HCT116 (cell line): ENCODE data around the gene STK35. TPM values are rescaled to one million over a fixed set of nuclear protein-coding genes. Genes with fewer than 3 reads are reported as not detected.

Source experiments
- ATAC-seq: fragments of 200-7000 bp; cut with Tn5 transposase; 2 replicates; pipeline ENCODE4 v1.9.1; 2020; ENCODE audit warnings: mild to moderate bottlenecking, moderate library complexity
- BruUV-seq: library from RNA; stranded (reverse); fragments of 400-500 nt; replicated peaks from 2 replicates; lab custom pipeline; 2021; lab: Mats Ljungman, UMichigan
- CTCF ChIA-PET: fragments of 300-600 bp; sonication (Branson Sonifier 250); formaldehyde crosslinking; loops from one replicate; lab custom pipeline; 2021; ENCODE audit warnings: antibody characterized with exemption; lab: Charles Lee
- POLR2A ChIA-PET: fragments of 300-600, 350-600 bp; sonication (Branson Sonifier 250); formaldehyde crosslinking; loops from one replicate; lab custom pipeline; 2021; ENCODE audit warnings: antibody characterized with exemption; lab: Charles Lee
- RAD21 ChIA-PET, 2 experiments: fragments of 300-600 bp; sonication (Branson Sonifier 250); formaldehyde crosslinking; loops; one replicate each; lab custom pipeline; 2023; ENCODE audit warnings: low total read pairs in 2 of 2; ENCODE audit not compliant: uncharacterized antibody in 2 of 2, unreplicated experiment in 2 of 2, low non-redundant PET in 1 of 2; lab: Charles Lee
- DNase-seq: peaks from one replicate; pipeline ENCODE4 v3.0.0-alpha.2; 2010; ENCODE audit warnings: low read depth, low spot score
- H2AFZ ChIP-seq: fragments of 200-600 bp; shearing (Covaris generic), sonication (generic); 2 replicates; pipeline ENCODE4 v1.6.1; 2017; ENCODE audit warnings: low read depth, mixed run types, mixed read lengths, antibody characterized with exemption, low read length; ENCODE audit not compliant: poor library complexity, severe bottlenecking
- H3K27ac ChIP-seq: 2 replicates; pipeline ENCODE4 v1.5.1; 2012; ENCODE audit warnings: low read depth, low read length
- H3K27me3 ChIP-seq: fragments of 200-600 bp; sonication (generic); 2 replicates; pipeline ENCODE4 v1.6.1; 2016; ENCODE audit warnings: mixed run types, low read length, mixed read lengths; ENCODE audit not compliant: insufficient read depth
- H3K36me3 ChIP-seq, 2 experiments: fragments of 200-500 bp in 1 of 2; fragments of 200-600 bp in 1 of 2; sonication (Bioruptor generic) in 1 of 2; sonication (generic) in 1 of 2; 2 replicates each; pipeline versions ENCODE4 v1.5.1 to v1.6.1; 2014 to 2016; ENCODE audit warnings: low read length in 2 of 2, inconsistent platforms in 1 of 2, mixed read lengths in 1 of 2, mixed run types in 1 of 2; ENCODE audit not compliant: insufficient read depth in 2 of 2, control insufficient read depth in 1 of 2
- H3K4me1 ChIP-seq, 2 experiments: fragments of 200-600 bp in 1 of 2; sonication (generic) in 1 of 2; 2 replicates each; pipeline versions ENCODE4 v1.5.1 to v1.6.1; 2012 to 2017; ENCODE audit warnings: low read length in 2 of 2, inconsistent platforms in 1 of 2, mild to moderate bottlenecking in 1 of 2, mixed read lengths in 1 of 2, mixed run types in 1 of 2, moderate library complexity in 1 of 2; ENCODE audit not compliant: insufficient read depth in 2 of 2, control insufficient read depth in 1 of 2
- H3K4me2 ChIP-seq: fragments of 200-600 bp; sonication (generic); 2 replicates; pipeline ENCODE4 v1.6.1; 2017; ENCODE audit warnings: mixed run types, low read length, mixed read lengths
- H3K4me3 ChIP-seq, 2 experiments: fragments of 200-600 bp in 1 of 2; sonication (generic) in 1 of 2; replicated peaks in 1 of 2; 2 replicates each; pipeline ENCODE4 v1.5.1; 2011 to 2016; ENCODE audit warnings: low read length in 2 of 2, control low read depth in 1 of 2, low read depth in 1 of 2, mild to moderate bottlenecking in 1 of 2, mixed read lengths in 1 of 2, mixed run types in 1 of 2
- H3K79me2 ChIP-seq: fragments of 200-600 bp; sonication (generic); 2 replicates; pipeline ENCODE4 v1.6.1; 2017; ENCODE audit warnings: mild to moderate bottlenecking, mixed run types, low read length, moderate library complexity, mixed read lengths; ENCODE audit not compliant: insufficient read depth
- H3K9ac ChIP-seq: fragments of 200-600 bp; sonication (generic); 2 replicates; pipeline ENCODE4 v1.6.1; 2016; ENCODE audit warnings: low read length, mixed read lengths
- H3K9me2 ChIP-seq: fragments of 200-600 bp; sonication (generic), shearing (Covaris generic); 2 replicates; pipeline ENCODE4 v1.6.1; 2017; ENCODE audit warnings: mixed run types, mild to moderate bottlenecking, moderate library complexity; ENCODE audit not compliant: insufficient read depth
- H3K9me3 ChIP-seq, 2 experiments: fragments of 200-500 bp in 1 of 2; fragments of 200-600 bp in 1 of 2; sonication (Bioruptor generic) in 1 of 2; sonication (generic) in 1 of 2; 2 replicates each; pipeline ENCODE4 v1.6.1; 2014 to 2017; ENCODE audit warnings: low read length in 2 of 2, mixed read lengths in 2 of 2, inconsistent platforms in 1 of 2, low read depth in 1 of 2, mild to moderate bottlenecking in 1 of 2, mixed run types in 1 of 2, moderate library complexity in 1 of 2; ENCODE audit not compliant: control insufficient read depth in 1 of 2, insufficient read depth in 1 of 2
- H4K20me1 ChIP-seq: fragments of 200-600 bp; sonication (generic), shearing (Covaris generic); 2 replicates; pipeline ENCODE4 v1.6.1; 2017; ENCODE audit warnings: mixed run types, mild to moderate bottlenecking, moderate library complexity; ENCODE audit not compliant: insufficient read depth
- ATF3 ChIP-seq: IDR thresholded peaks from 2 replicates; pipeline ENCODE4 v1.6.1; 2012
- CEBPB ChIP-seq: IDR thresholded peaks from 2 replicates; pipeline ENCODE4 v1.6.1; 2012; ENCODE audit warnings: low read depth
- CTCF ChIP-seq, 3 experiments: fragments of 200-600 bp in 1 of 3; sonication (generic) in 1 of 3; IDR thresholded peaks in 2 of 3; conservative IDR thresholded peaks in 1 of 3; 2 replicates each; pipeline ENCODE4 v1.5.1; 2012 to 2017; ENCODE audit warnings: low read depth in 2 of 3, low read length in 2 of 3, antibody characterized with exemption in 1 of 3, borderline replicate concordance in 1 of 3, control low read depth in 1 of 3, mild to moderate bottlenecking in 1 of 3, mixed read lengths in 1 of 3, mixed run types in 1 of 3, moderate library complexity in 1 of 3; ENCODE audit not compliant: insufficient read depth in 1 of 3
- EGR1 ChIP-seq: IDR thresholded peaks from 2 replicates; pipeline ENCODE4 v1.6.1; 2012; ENCODE audit warnings: low read depth
- EZH2 ChIP-seq: fragments of 200-600 bp; sonication (generic); IDR thresholded peaks from 2 replicates; pipeline ENCODE4 v1.6.1; 2017; ENCODE audit warnings: antibody characterized with exemption, mixed run types
- EZH2phosphoT487 ChIP-seq: fragments of 200-600 bp; IDR thresholded peaks from 2 replicates; pipeline ENCODE4 v1.6.1; 2018; ENCODE audit warnings: antibody characterized with exemption, borderline replicate concordance
- FOSL1 ChIP-seq: IDR thresholded peaks from 2 replicates; pipeline ENCODE4 v1.6.1; 2012; ENCODE audit warnings: low read depth
- JUND ChIP-seq: IDR thresholded peaks from 2 replicates; pipeline ENCODE4 v1.6.1; 2012
- POLR2A ChIP-seq: IDR thresholded peaks from 2 replicates; pipeline ENCODE4 v1.7.0; 2011; ENCODE audit warnings: borderline replicate concordance; ENCODE audit not compliant: insufficient read depth, insufficient read length; ENCODE audit errors: extremely low read depth
- POLR2AphosphoS5 ChIP-seq: IDR thresholded peaks from 2 replicates; pipeline ENCODE4 v1.6.1; 2011; ENCODE audit warnings: mild to moderate bottlenecking, low read depth, low read length, moderate library complexity
- RAD21 ChIP-seq: IDR thresholded peaks from 2 replicates; pipeline ENCODE4 v1.6.1; 2012; ENCODE audit warnings: low read depth, mild to moderate bottlenecking
- SIN3A ChIP-seq: IDR thresholded peaks from 2 replicates; pipeline ENCODE4 v1.6.1; 2012; ENCODE audit warnings: low read depth
- SP1 ChIP-seq: IDR thresholded peaks from 2 replicates; pipeline ENCODE4 v1.6.1; 2012; ENCODE audit warnings: low read depth
- SRF ChIP-seq: IDR thresholded peaks from 2 replicates; pipeline ENCODE4 v1.6.1; 2012; ENCODE audit warnings: low read depth
- TCF7L2 ChIP-seq: IDR thresholded peaks from 2 replicates; pipeline ENCODE4 v1.7.0; 2011; ENCODE audit warnings: borderline replicate concordance, inconsistent platforms; ENCODE audit not compliant: insufficient read depth, insufficient read length; ENCODE audit errors: extremely low read depth
- YY1 ChIP-seq: IDR thresholded peaks from 2 replicates; pipeline ENCODE4 v1.6.1; 2011; ENCODE audit warnings: low read length, low read depth, moderate library complexity, mild to moderate bottlenecking; ENCODE audit not compliant: insufficient replicate concordance; ENCODE audit errors: extremely low read depth
- ZFX ChIP-seq: fragments of 450-650 bp; IDR thresholded peaks from 2 replicates; pipeline ENCODE4 v1.6.1; 2017
- ZNF274 ChIP-seq: fragments of 200-500 bp; sonication (Bioruptor generic); IDR thresholded peaks from 2 replicates; pipeline ENCODE4 v1.6.1; 2014; ENCODE audit warnings: mild to moderate bottlenecking, low read depth, low read length, inconsistent platforms
- intact Hi-C: fragments of 100-400 bp; cut with micrococcal nuclease; formaldehyde crosslinking; loops from 2 replicates; pipeline ENCODE4 v1.10.0; 2022
- total RNA-seq: library from RNA; stranded (reverse); gene quantifications from one replicate; pipeline ENCODE4 v1.2.1, GENCODE V29; 2021; ENCODE audit not compliant: unreplicated experiment
- TF ChIP-seq, protein P1 (sequence below): IDR thresholded peaks from 2 replicates; pipeline ENCODE4 v1.6.1; 2012; ENCODE audit warnings: low read depth
- TF ChIP-seq, protein P2 (sequence below): IDR thresholded peaks from 2 replicates; pipeline ENCODE4 v1.6.1; 2012

Gene STK35
- total RNA-seq, 1 experiment from 2014 or later = 32.8 TPM

GRCh38 chr20:2052741-2053140 lies 48.9 kb upstream of the STK35 start:
- CTCF ChIA-PET = no interaction called here
- BruUV-seq = no TSS peak

More at GRCh38 chr20:2052741-2053140, 48.9 kb upstream of the STK35 start:
- ChIA-PET POLR2A (no interaction called here), RAD21 (no interaction called here)
- Histone ChIP-seq H3K27me3 (peaks cover 52% of the 10 kb centered on the region), H2AFZ (no peak overlapping the region), H3K9me2 (no peaks in the 10 kb centered on the region), H3K9ac (no peak overlapping the region), H3K79me2 (no peaks in the 10 kb centered on the region), H3K4me3 (no peak overlapping the region), H3K9me3 (peaks cover 0 to 5% of the 10 kb centered on the region in 2 experiments; a peak in 2 of 4 replicates), H3K4me2 (no peak overlapping the region), H3K36me3 (no peaks in the 10 kb centered on the region), H4K20me1 (no peaks in the 10 kb centered on the region), H3K4me1 (no peaks in the 10 kb centered on the region), H3K27ac (no peak overlapping the region)
- DNase-seq = no peak
- TF ChIP-seq TCF7L2 = no peak
- TF ChIP-seq, protein P1, sequence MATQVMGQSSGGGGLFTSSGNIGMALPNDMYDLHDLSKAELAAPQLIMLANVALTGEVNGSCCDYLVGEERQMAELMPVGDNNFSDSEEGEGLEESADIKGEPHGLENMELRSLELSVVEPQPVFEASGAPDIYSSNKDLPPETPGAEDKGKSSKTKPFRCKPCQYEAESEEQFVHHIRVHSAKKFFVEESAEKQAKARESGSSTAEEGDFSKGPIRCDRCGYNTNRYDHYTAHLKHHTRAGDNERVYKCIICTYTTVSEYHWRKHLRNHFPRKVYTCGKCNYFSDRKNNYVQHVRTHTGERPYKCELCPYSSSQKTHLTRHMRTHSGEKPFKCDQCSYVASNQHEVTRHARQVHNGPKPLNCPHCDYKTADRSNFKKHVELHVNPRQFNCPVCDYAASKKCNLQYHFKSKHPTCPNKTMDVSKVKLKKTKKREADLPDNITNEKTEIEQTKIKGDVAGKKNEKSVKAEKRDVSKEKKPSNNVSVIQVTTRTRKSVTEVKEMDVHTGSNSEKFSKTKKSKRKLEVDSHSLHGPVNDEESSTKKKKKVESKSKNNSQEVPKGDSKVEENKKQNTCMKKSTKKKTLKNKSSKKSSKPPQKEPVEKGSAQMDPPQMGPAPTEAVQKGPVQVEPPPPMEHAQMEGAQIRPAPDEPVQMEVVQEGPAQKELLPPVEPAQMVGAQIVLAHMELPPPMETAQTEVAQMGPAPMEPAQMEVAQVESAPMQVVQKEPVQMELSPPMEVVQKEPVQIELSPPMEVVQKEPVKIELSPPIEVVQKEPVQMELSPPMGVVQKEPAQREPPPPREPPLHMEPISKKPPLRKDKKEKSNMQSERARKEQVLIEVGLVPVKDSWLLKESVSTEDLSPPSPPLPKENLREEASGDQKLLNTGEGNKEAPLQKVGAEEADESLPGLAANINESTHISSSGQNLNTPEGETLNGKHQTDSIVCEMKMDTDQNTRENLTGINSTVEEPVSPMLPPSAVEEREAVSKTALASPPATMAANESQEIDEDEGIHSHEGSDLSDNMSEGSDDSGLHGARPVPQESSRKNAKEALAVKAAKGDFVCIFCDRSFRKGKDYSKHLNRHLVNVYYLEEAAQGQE = no peak
- no peak for TF ChIP-seq SIN3A
- no peak for TF ChIP-seq ZNF274
- no peak for TF ChIP-seq EGR1
- TF ChIP-seq CTCF (IDR thresholded peaks at IDR 0.05 in 2 of 3, conservative IDR thresholded peaks at IDR 0.05 in 1 of 3; ENCODE audit: borderline replicate concordance in 1 of 3, insufficient read depth in 1 of 3, low read depth in 2 of 3, low read length in 2 of 3) = no peak
- TF ChIP-seq FOSL1 = no peak
- no peak for TF ChIP-seq EZH2
- TF ChIP-seq POLR2A = no peak
- no peak for TF ChIP-seq ZFX
- no peak for TF ChIP-seq YY1
- TF ChIP-seq ATF3 = no peak
- no peak for TF ChIP-seq JUND
- TF ChIP-seq SP1 = no peak
- TF ChIP-seq POLR2AphosphoS5 = no peak
- no peak for TF ChIP-seq RAD21
- TF ChIP-seq, protein P2, sequence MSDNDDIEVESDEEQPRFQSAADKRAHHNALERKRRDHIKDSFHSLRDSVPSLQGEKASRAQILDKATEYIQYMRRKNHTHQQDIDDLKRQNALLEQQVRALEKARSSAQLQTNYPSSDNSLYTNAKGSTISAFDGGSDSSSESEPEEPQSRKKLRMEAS = no peak
- no peak for TF ChIP-seq CEBPB
- no peak for TF ChIP-seq SRF
- TF ChIP-seq EZH2phosphoT487 = no peak
- intact Hi-C loops = no loop called here
- ATAC-seq = no peak
